ENCODE measurements around the gene ASCC3. TPM values are rescaled to one million over a fixed set of nuclear protein-coding genes. Genes with fewer than 3 reads are reported as not detected.

The ASCC3 gene
- total and polyA plus RNA-seq, 2 experiments from 2014 or later = 49.1 to 60.2 TPM

DNA sequence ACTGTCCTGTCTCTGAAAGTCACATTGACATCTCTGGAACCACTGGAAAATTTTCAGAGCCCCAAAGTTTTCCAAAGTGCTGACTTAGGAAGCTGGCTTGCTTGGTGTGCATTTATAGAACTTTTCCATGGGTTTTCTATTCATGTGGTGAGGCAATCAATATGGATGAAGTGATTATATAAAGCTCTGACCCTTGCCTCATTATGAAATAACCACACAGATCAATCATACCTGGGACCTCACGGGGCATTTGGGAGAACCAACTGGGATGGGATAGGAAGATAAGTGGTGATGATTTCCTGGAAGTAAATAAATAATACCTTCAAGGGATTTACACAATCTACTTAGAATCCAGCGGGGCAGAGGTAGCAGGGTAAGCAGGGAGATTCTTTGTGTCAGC lies 393.5 kb downstream of the ASCC3 start:
- no peaks in the 10 kb centered on the region for H4K20me1 ChIP-seq (ENCODE audit: insufficient read depth)
- in situ Hi-C loops (cut with MboI) = loop anchor here (25.0 kb wide), 2 partner anchors 175 to 575 kb away; no protein-coding TSS in a partner anchor

DNA sequence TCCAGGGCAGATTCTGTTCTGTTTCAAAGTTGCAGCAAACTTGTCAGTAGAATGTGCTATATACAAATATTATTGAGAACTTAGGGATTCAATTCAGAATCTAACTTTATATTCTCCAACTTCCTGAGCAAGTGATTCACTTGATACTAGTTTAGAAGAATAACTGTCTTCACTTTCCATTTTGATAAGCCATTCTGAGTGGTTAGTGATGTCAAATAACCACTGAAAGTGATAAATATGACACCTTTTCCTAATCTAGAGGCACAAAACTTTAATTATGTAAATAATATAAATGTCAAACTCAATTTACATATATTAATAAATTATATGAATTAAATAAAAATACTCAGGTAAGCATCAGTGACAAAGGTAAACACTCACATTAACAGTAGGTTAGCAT lies 395.9 kb downstream of the ASCC3 start:
- H3K27me3 ChIP-seq (replicated peaks; ENCODE audit: insufficient read depth) = no peaks in the 10 kb centered on the region
- TF ChIP-seq EZH2phosphoT487 (IDR thresholded peaks at IDR 0.05; ENCODE audit: insufficient read depth, low read depth) (no peak), EZH2 (IDR thresholded peaks at IDR 0.05; ENCODE audit: insufficient read depth, poor library complexity, severe bottlenecking) (no peak)
- H3K4me2 ChIP-seq (ENCODE audit: unreplicated experiment) = no peak overlapping the region
- H3K9ac ChIP-seq = no peak overlapping the region
- H3F3A ChIP-seq (ENCODE audit: insufficient read depth) = no peaks in the 10 kb centered on the region
- no peaks in the 10 kb centered on the region for H3K79me2 ChIP-seq (ENCODE audit: insufficient read depth)
- H3K9me3 ChIP-seq (ENCODE audit: low read depth) = no peaks in the 10 kb centered on the region
- H3K4me3 ChIP-seq = no peak overlapping the region
- H2AFZ ChIP-seq = no peak overlapping the region
- no peaks in the 10 kb centered on the region for H3K4me1 ChIP-seq (ENCODE audit: insufficient read depth)
- no peaks in the 10 kb centered on the region for H3K36me3 ChIP-seq (ENCODE audit: low read depth)
- DNase-seq = no peak
- in situ Hi-C loops (cut with MboI) = loop anchor here (25.0 kb wide), 2 partner anchors 177 to 573 kb away; no protein-coding TSS in a partner anchor
- H4K20me1 ChIP-seq (ENCODE audit: insufficient read depth) = no peaks in the 10 kb centered on the region
- no peak overlapping the region for H3K27ac ChIP-seq
- no peaks in the 10 kb centered on the region for H3K9me2 ChIP-seq (ENCODE audit: insufficient read depth)

More for the DNA sequence above, 393.5 kb downstream of the ASCC3 start:
- Histone ChIP-seq H3F3A (ENCODE audit: insufficient read depth) (no peaks in the 10 kb centered on the region), H3K4me1 (ENCODE audit: insufficient read depth) (no peaks in the 10 kb centered on the region), H3K27ac (no peak overlapping the region), H2AFZ (no peak overlapping the region), H3K9me2 (ENCODE audit: insufficient read depth) (no peaks in the 10 kb centered on the region), H3K27me3 (replicated peaks; ENCODE audit: insufficient read depth) (no peaks in the 10 kb centered on the region), H3K4me2 (ENCODE audit: unreplicated experiment) (no peak overlapping the region), H3K36me3 (ENCODE audit: low read depth) (no peaks in the 10 kb centered on the region), H3K4me3 (no peak overlapping the region), H3K9ac (no peak overlapping the region), H3K9me3 (ENCODE audit: low read depth) (no peaks in the 10 kb centered on the region), H3K79me2 (ENCODE audit: insufficient read depth) (no peaks in the 10 kb centered on the region)
- TF ChIP-seq EZH2phosphoT487 (IDR thresholded peaks at IDR 0.05; ENCODE audit: insufficient read depth, low read depth) = no peak
- no peak for TF ChIP-seq EZH2 (IDR thresholded peaks at IDR 0.05; ENCODE audit: insufficient read depth, poor library complexity, severe bottlenecking)
- WGBS, 2 experiments (ENCODE audit: low coverage in 1 of 2, low lambda C conversion rate in 2 of 2, missing lambda C conversion rate in 2 of 2) = 84 to 94% methylated on average over 2 of the region's 2 CpGs
- no peak for DNase-seq

- Histone ChIP-seq H3K79me2 (ENCODE audit: insufficient read depth) (no peaks in the 10 kb centered on the region), H3K4me3 (no peak overlapping the region), H3K27me3 (replicated peaks; ENCODE audit: insufficient read depth) (no peaks in the 10 kb centered on the region), H3K27ac (no peak overlapping the region), H4K20me1 (ENCODE audit: insufficient read depth) (no peaks in the 10 kb centered on the region), H3K9me2 (ENCODE audit: insufficient read depth) (no peaks in the 10 kb centered on the region), H3K9me3 (ENCODE audit: low read depth) (no peaks in the 10 kb centered on the region), H2AFZ (no peak overlapping the region), H3K9ac (no peak overlapping the region), H3F3A (ENCODE audit: insufficient read depth) (no peaks in the 10 kb centered on the region), H3K4me1 (ENCODE audit: insufficient read depth) (no peaks in the 10 kb centered on the region; the same call in 1 of the 2 replicates), H3K4me2 (ENCODE audit: unreplicated experiment) (no peak overlapping the region), H3K36me3 (ENCODE audit: low read depth) (no peaks in the 10 kb centered on the region)
- DNase-seq = no peak
- 82 to 86% methylated on average over 5 of the region's 5 CpGs for WGBS, 2 experiments (ENCODE audit: low coverage in 1 of 2, low lambda C conversion rate in 2 of 2, missing lambda C conversion rate in 2 of 2)
- TF ChIP-seq EZH2phosphoT487 (IDR thresholded peaks at IDR 0.05; ENCODE audit: insufficient read depth, low read depth) = no peak
- TF ChIP-seq EZH2 (IDR thresholded peaks at IDR 0.05; ENCODE audit: insufficient read depth, poor library complexity, severe bottlenecking) = no peak
- in situ Hi-C loops (cut with MboI) = loop anchor here (5.0 to 25.0 kb wide), 3 partner anchors 178 to 572 kb away; no protein-coding TSS in a partner anchor
These were observed 396.7 kb downstream of the ASCC3 start for GRCh38 chr6:100484474-100484873.

- Histone ChIP-seq H3K27ac (no peak overlapping the region), H4K20me1 (ENCODE audit: insufficient read depth) (no peaks in the 10 kb centered on the region), H3F3A (ENCODE audit: insufficient read depth) (no peaks in the 10 kb centered on the region), H3K36me3 (ENCODE audit: low read depth) (no peaks in the 10 kb centered on the region), H3K9ac (no peak overlapping the region), H3K9me2 (ENCODE audit: insufficient read depth) (no peaks in the 10 kb centered on the region), H2AFZ (no peak overlapping the region), H3K27me3 (replicated peaks; ENCODE audit: insufficient read depth) (no peaks in the 10 kb centered on the region), H3K9me3 (ENCODE audit: low read depth) (no peaks in the 10 kb centered on the region), H3K4me2 (ENCODE audit: unreplicated experiment) (no peak overlapping the region), H3K4me3 (no peak overlapping the region), H3K4me1 (ENCODE audit: insufficient read depth) (no peaks in the 10 kb centered on the region; the same call in 1 of the 2 replicates), H3K79me2 (ENCODE audit: insufficient read depth) (no peaks in the 10 kb centered on the region)
- no peak for TF ChIP-seq EZH2phosphoT487 (IDR thresholded peaks at IDR 0.05; ENCODE audit: insufficient read depth, low read depth)
- no peak for TF ChIP-seq EZH2 (IDR thresholded peaks at IDR 0.05; ENCODE audit: insufficient read depth, poor library complexity, severe bottlenecking)
- WGBS, 2 experiments (ENCODE audit: low coverage in 1 of 2, low lambda C conversion rate in 2 of 2, missing lambda C conversion rate in 2 of 2) = 85 to 88% methylated on average over 2 of the region's 2 CpGs
- DNase-seq = no peak
- in situ Hi-C loops (cut with MboI) = loop anchor here (5.0 to 25.0 kb wide), 3 partner anchors 180 to 570 kb away; no protein-coding TSS in a partner anchor
These were observed 398.4 kb downstream of the ASCC3 start for GRCh38 chr6:100482698-100483097.

All from GM23248 (cell line).